Kidney glomerular epithelial cell (primary cell): ENCODE results near the gene MACROD2.

ENCODE experiments used
- DNase-seq: peaks from one replicate; lab custom pipeline; 2025; lab: John Stamatoyannopoulos, UW

Gene MACROD2

GRCh38 chr20:15675813-15676484 lies 1680.6 kb downstream of the MACROD2 start:
- no peak for DNase-seq

GRCh38 chr20:15676815-15677214 lies 1681.5 kb downstream of the MACROD2 start:
- no peak for DNase-seq

GRCh38 chr20:15682690-15683089 lies 1687.4 kb downstream of the MACROD2 start:
- peak; percentile 17 for DNase-seq

- DNase-seq: no peak
Measured at GRCh38 chr20:15692570-15692969, 1697.3 kb downstream of the MACROD2 start.

- DNase-seq: no peak
Measured at GRCh38 chr20:15699431-15700146, 1704.3 kb downstream of the MACROD2 start.

GRCh38 chr20:15700147-15700765 lies 1704.9 kb downstream of the MACROD2 start:
- DNase-seq: no peak

GRCh38 chr20:15702161-15702560 lies 1706.8 kb downstream of the MACROD2 start:
- no peak for DNase-seq

GRCh38 chr20:15703171-15703911 lies 1708.0 kb downstream of the MACROD2 start:
- DNase-seq: peak; percentile 76

- DNase-seq: no peak
Measured at GRCh38 chr20:15705975-15706374, 1710.7 kb downstream of the MACROD2 start.

GRCh38 chr20:15706719-15707118 lies 1711.4 kb downstream of the MACROD2 start:
- DNase-seq: no peak

GRCh38 chr20:15708984-15709598 lies 1713.8 kb downstream of the MACROD2 start:
- no peak for DNase-seq

GRCh38 chr20:15710636-15711035 lies 1715.3 kb downstream of the MACROD2 start:
- no peak for DNase-seq

GRCh38 chr20:15711177-15711576 lies 1715.9 kb downstream of the MACROD2 start:
- no peak for DNase-seq

- DNase-seq: no peak
Measured at GRCh38 chr20:15716256-15716655, 1720.9 kb downstream of the MACROD2 start.

- no peak for DNase-seq
Measured at GRCh38 chr20:15726416-15726815, 1731.1 kb downstream of the MACROD2 start.

GRCh38 chr20:15734052-15734451 lies 1738.7 kb downstream of the MACROD2 start:
- DNase-seq: no peak

GRCh38 chr20:15739035-15739434 lies 1743.7 kb downstream of the MACROD2 start:
- DNase-seq: no peak

GRCh38 chr20:15740046-15740775 lies 1744.9 kb downstream of the MACROD2 start:
- no peak for DNase-seq

- peak; percentile 5 for DNase-seq
Measured at GRCh38 chr20:15742087-15742486, 1746.8 kb downstream of the MACROD2 start.

GRCh38 chr20:15742627-15743026 lies 1747.3 kb downstream of the MACROD2 start:
- DNase-seq: no peak

GRCh38 chr20:15756002-15756753 lies 1760.9 kb downstream of the MACROD2 start:
- no peak for DNase-seq
